Kidney (tissue), 14 donors: ENCODE results near the gene DICER1. TPM values are rescaled to one million over a fixed set of nuclear protein-coding genes. Genes with fewer than 3 reads are reported as not detected.

ENCODE experiments used
- DNase-seq, 5 donors: peaks; one replicate each; pipeline ENCODE4 v3.0.0-alpha.2; 2013 to 2020
- FAIRE-seq: peaks from 2 replicates; lab custom pipeline; 2012; peaks lifted over from hg19 to GRCh38; lab: Jason Lieb, UNC
- H3K27ac ChIP-seq, 2 donors: one replicate each; pipeline ENCODE4 v1.7.0; 2013; ENCODE audit warnings: low read depth in 2 of 2, low read length in 2 of 2, inconsistent platforms in 1 of 2
- H3K27me3 ChIP-seq: one replicate; pipeline ENCODE4 v1.7.1; 2013; ENCODE audit warnings: low read length, inconsistent platforms; ENCODE audit not compliant: control insufficient read depth, insufficient read depth
- H3K36me3 ChIP-seq, 3 donors: one replicate each; pipeline versions ENCODE4 v1.7.0 to v1.7.1; 2013; ENCODE audit warnings: low read length in 3 of 3, control low read depth in 1 of 3, inconsistent platforms in 1 of 3; ENCODE audit not compliant: insufficient read depth in 3 of 3, control insufficient read depth in 2 of 3
- H3K4me1 ChIP-seq, 3 donors: one replicate each; pipeline versions ENCODE4 v1.7.0 to v1.7.1; 2013; ENCODE audit warnings: low read length in 3 of 3, inconsistent platforms in 1 of 3, low read depth in 1 of 3; ENCODE audit not compliant: control insufficient read depth in 2 of 3, insufficient read depth in 2 of 3
- H3K4me3 ChIP-seq, 3 donors: one replicate each; pipeline versions ENCODE4 v1.7.0 to v1.8.1; 2013; ENCODE audit warnings: low read length in 3 of 3, control low read depth in 1 of 3, inconsistent platforms in 1 of 3
- H3K9ac ChIP-seq, 3 donors: one replicate each; pipeline versions ENCODE4 v1.7.0 to v1.7.1; 2013; ENCODE audit warnings: low read length in 3 of 3, control low read depth in 1 of 3, inconsistent platforms in 1 of 3
- H3K9me3 ChIP-seq, 3 donors: one replicate each; pipeline versions ENCODE4 v1.7.0 to v1.7.1; 2013; ENCODE audit warnings: low read length in 3 of 3, control low read depth in 1 of 3, inconsistent platforms in 1 of 3; ENCODE audit not compliant: control insufficient read depth in 2 of 3, insufficient read depth in 1 of 3
- CTCF ChIP-seq: IDR thresholded peaks from 3 replicates; pipeline ENCODE4 v1.5.1; 2012; ENCODE audit warnings: mild to moderate bottlenecking, moderate library complexity, borderline replicate concordance; ENCODE audit not compliant: insufficient read depth; ENCODE audit errors: extremely low read depth
- intact Hi-C: fragments of 100-400 bp; cut with DNase I; formaldehyde crosslinking; loops from one replicate; pipeline ENCODE4 v1.11.1; 2022
- polyA plus RNA-seq: library from polyadenylated mRNA; stranded (reverse); fragments of 350-450 nt; fragmentation: Illumina TruSeq; extraction: RNeasy Lipid Tissue Mini Kit (QIAGEN cat#74804); gene quantifications from one replicate; pipeline ENCODE4 v1.2.3, GENCODE V29; 2014; ENCODE audit warnings: low read depth, low replicate concordance; ENCODE audit not compliant: insufficient read depth
- total RNA-seq: library from RNA; stranded (reverse); fragmentation: NEBNext Ultra II Directional; extraction: Animal tissue kit (Norgen Biotek cat#: 25700); gene quantifications from one replicate; pipeline ENCODE4 v1.2.1, GENCODE V29; 2021
- donor health status: control.
- donor health status: control.
- donor health status: control.
- donor health status: control.
- donor health status: control.
- donor health status: DM: yes; HTN: yes; CAD: no.
- donor health status: Normal renal cell carcinoma (clear cell type).

Gene DICER1
- total and polyA plus RNA-seq, 2 donors from 2014 or later, result 6.0 to 83.6 TPM

- H3K4me3 ChIP-seq, result no peak overlapping the region
- H3K9me3 ChIP-seq, result no peaks in the 10 kb centered on the region
- FAIRE-seq, result no peak
- intact Hi-C loops, result no loop called here
- no peak for TF ChIP-seq CTCF
- H3K9ac ChIP-seq, result no peak overlapping the region
- no peak overlapping the region for H3K27ac ChIP-seq
- peaks cover 12 to 53% (median 26%) of the 10 kb centered on the region in 3 donors for H3K36me3 ChIP-seq
- no peak for DNase-seq
- no peaks in the 10 kb centered on the region for H3K27me3 ChIP-seq
- peaks cover 0 to 6% (median 0%) of the 10 kb centered on the region in 3 donors for H3K4me1 ChIP-seq
Measured at GRCh38 chr14:95101736-95102679, 55.3 kb downstream of the DICER1 start.

GRCh38 chr14:95098984-95099599 lies 58.2 kb downstream of the DICER1 start:
- DNase-seq (peak in 4 of 5 donors; percentile 62 to 86 (median 78)), FAIRE-seq (peak; percentile 39)
- Histone ChIP-seq H3K9ac (no peak overlapping the region), H3K4me1 (peaks cover 0 to 6% (median 0%) of the 10 kb centered on the region in 3 donors), H3K36me3 (peaks cover 12 to 53% (median 34%) of the 10 kb centered on the region in 3 donors), H3K4me3 (no peak overlapping the region), H3K27me3 (no peaks in the 10 kb centered on the region), H3K27ac (no peak overlapping the region), H3K9me3 (no peaks in the 10 kb centered on the region)
- TF ChIP-seq CTCF, result peak; percentile 58
- intact Hi-C loops, result loop anchor here (10.0 kb wide), 1 partner anchor 414 kb away; no protein-coding TSS in a partner anchor

- Histone ChIP-seq H3K9me3 (no peaks in the 10 kb centered on the region), H3K4me1 (peaks cover 0 to 6% (median 0%) of the 10 kb centered on the region in 3 donors), H3K27me3 (no peaks in the 10 kb centered on the region), H3K27ac (no peak overlapping the region), H3K36me3 (peaks cover 4 to 52% (median 30%) of the 10 kb centered on the region in 3 donors), H3K9ac (no peak overlapping the region), H3K4me3 (no peak overlapping the region)
- DNase-seq (no peak), FAIRE-seq (no peak)
- intact Hi-C loops, result loop anchor here (10.0 kb wide), 1 partner anchor 413 kb away; no protein-coding TSS in a partner anchor
- no peak for TF ChIP-seq CTCF
Measured at GRCh38 chr14:95097385-95097784, 59.9 kb downstream of the DICER1 start.
